Measurements from ENCODE around the gene COL27A1.

Gene COL27A1

DNA sequence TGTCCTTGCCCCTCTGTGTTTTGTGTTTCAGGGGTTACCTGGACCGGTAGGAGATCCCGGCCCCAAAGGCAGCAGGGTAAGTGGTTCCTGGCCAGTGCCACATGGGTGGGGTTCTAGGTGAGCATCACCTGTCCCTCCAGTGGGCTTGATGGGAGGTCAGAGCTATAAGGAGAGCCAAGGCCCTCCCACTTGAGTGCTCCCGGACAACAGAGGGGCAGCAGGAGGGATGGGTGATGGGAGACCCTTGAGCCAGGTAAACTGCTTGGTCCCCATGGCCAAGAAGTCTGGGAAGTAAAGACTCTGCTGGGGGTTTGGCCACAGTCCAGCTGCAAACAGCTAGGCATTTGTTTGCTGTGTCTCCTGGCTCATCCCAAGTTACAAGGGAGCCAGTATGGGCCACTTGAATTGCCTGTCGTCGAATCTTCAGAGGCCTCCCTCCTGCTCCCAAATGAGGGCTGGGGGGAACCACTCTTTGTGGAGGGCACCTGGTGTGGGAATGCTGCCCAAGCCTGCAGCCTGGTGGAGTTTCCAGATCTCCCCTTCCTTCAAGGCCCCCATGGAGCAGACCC, 51.0 kb downstream of the COL27A1 start:
- no peak for DNase-seq (ENCODE audit: low spot score)

DNA sequence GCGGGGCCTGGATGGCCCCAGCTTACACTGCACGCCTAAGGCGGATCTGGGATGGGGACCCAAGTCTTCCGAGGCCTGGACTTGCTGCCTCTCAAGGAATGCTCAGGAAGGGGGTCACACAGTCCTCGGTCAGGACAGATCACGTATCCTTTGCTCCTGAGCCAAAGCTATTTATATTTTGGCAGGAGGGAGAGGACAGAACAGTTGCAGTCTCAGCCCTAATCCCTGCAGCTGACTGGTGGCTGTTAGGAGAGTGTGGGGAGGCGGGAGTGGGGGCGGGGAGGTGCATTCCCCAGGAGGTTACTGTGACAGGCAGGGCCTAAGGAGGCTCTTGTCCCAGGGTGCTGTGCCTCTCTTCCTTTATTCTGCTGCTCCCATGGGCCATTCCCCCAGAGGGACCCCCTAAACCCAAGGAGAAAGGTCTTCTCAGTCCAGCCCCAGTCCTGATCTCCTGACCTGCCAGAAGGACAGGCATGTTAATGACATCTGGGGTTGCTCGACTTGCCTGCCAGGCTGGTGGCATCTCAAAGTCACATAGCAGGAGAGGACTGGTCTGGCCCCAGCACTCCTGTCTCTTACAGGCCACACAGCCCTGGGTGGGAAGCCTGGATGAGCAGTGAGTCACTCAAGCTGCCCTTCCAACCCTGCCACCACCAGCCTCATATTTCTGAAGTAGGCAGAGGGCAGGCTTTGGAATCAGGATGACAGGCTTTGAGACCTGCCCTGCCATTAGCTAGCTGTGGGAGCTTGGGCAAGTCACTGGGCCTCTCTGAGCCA, 51.9 kb downstream of the COL27A1 start:
- DNase-seq (ENCODE audit: low spot score) = no peak

DNA sequence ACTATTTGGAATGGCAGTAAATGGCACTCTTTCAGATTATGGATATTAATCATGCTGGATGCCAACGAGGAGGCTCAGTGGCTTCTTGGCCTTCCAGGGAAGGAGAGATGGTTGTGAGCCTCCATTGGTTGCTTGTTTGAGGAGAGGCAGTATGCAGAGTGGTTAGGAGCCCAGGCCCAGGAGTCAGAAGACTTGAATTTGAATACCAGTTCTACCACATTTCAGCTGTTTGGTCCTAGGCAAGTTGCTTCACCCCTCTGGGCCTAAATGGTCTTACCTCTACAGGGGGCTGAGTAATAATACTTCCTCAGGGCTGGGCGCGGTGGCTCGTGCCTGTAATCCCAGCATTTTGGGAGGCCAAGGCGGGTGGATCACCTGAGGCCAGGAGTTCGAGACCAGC, 52.5 kb downstream of the COL27A1 start:
- no peak for DNase-seq (ENCODE audit: low spot score)

DNA sequence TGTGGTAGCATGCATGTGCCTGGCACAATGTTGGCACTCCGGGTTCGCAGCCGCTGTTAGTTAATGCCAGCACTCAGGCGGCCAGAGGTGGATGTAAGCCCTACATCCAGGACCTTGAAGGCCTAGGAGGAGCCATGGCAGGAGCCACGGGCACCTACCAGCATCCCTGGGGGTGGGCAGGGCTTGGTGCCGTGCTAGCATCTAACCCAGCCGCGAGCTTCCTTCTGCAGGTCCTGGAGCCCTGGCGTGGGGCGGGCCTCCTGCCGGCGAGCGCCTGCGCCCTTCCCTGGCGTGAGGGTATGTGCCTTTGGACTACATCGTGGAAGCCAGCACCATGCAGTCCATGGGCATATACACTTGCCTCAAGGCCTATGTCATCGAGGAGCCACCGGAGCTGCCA, 53.8 kb downstream of the COL27A1 start:
- no peak for DNase-seq (ENCODE audit: low spot score)

DNA sequence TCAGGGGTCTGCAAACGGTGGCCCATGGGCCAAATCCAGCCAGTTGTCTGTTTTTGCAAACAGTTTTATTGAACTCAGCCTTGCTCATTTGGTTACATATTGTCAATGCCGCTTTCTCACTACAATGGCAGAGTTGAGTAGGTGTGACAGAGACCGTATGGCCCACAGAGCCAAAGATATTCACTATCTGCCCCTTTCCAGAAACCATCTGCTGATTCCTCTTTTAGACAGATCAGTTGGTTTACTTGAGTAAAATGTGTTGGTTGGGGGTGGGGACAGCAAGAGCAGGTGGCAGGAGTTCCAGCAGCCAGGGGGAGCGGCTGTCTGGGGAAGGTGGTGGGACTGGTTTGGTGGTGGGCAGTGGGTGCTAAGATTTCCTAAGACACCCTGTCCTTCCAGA, 54.8 kb downstream of the COL27A1 start:
- DNase-seq (ENCODE audit: low spot score) = no peak

DNA sequence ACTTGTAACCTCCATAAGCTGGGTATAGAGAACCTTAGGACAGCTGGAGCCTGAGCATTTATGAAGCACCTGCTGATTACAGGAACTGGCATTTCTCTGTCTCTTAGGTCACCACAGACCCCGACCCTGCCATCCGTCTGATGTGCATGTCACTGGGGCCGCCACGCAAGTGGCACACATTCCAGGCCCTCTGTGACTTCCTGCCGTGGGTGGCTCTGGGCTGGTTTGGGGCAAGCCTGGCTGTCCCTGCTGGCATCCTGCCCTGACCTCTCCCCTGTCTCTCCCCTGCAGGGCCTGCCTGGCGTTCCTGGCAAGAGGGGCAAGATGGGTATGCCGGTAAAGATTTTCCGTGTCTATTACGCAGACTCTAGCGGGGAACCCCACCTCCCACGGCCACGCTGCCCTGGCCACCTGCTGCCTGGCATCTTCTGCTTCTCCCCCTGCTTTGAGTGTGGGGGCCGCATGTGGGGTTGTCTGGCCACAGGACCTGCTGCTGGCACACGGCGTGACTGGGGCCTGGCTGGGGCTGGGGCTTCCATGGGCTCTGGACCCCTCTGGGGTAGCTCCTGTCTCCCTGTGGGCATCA, 55.4 kb downstream of the COL27A1 start:
- DNase-seq (ENCODE audit: low spot score) = no peak

DNA sequence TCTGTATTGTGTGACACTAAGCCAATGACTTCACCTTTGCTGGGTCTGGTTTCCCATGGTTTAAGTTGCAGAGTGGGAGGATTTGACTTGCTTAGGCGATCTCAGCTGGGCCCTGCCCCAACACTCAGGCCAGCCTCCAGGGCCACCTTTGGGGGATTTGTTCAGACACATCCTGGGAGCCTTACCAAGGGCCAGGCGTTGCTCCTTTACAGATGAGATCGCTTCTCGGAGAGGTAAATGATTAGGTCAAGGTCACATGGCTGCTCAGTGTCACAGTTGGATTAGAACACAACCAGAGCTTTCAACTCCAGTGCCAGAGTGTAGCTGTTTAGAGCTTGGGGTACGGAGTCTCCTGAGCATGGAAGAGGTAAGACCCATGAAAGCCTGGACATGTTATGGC, 57.5 kb downstream of the COL27A1 start:
- DNase-seq (ENCODE audit: low spot score) = no peak

DNA sequence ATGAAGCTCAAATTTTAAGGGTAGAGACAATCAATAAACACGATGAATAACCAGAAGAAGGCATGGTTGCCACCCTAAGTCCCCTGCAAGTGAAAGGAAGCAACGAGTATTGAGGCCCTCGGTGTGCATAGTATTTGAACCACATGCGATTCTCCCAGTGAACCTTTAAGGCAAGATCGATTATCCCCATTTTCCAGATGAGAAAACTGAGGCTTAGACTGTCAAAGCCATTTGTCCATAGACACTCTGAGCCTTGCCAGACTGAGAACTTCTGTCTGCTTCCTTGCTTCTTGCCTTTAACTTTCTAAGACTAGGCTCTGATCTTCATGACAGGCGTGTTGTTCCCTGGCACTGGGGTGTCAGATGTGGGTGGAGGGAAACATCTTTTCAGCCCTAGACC, 58.2 kb downstream of the COL27A1 start:
- DNase-seq (ENCODE audit: low spot score) = no peak

DNA sequence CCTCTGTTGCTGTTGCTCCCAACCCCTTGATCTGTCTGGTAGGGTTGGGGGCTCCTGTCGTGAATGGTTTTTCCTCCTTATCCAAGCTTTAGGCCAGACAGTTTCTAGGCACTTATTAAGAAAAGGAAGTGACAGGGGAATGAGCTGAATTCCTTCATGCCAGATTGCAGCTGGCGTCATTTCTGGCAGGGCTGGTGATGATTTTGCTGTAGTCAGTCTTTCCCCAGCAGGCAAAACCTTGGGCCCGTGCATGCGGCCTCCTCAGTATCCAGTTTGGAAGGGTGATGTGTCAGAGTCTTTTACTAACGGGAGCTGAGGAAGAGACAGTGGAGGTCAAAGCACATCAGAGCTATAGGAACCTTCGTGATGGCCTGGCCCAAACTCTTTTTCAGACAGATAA, 58.8 kb downstream of the COL27A1 start:
- no peak for DNase-seq (ENCODE audit: low spot score)

DNA sequence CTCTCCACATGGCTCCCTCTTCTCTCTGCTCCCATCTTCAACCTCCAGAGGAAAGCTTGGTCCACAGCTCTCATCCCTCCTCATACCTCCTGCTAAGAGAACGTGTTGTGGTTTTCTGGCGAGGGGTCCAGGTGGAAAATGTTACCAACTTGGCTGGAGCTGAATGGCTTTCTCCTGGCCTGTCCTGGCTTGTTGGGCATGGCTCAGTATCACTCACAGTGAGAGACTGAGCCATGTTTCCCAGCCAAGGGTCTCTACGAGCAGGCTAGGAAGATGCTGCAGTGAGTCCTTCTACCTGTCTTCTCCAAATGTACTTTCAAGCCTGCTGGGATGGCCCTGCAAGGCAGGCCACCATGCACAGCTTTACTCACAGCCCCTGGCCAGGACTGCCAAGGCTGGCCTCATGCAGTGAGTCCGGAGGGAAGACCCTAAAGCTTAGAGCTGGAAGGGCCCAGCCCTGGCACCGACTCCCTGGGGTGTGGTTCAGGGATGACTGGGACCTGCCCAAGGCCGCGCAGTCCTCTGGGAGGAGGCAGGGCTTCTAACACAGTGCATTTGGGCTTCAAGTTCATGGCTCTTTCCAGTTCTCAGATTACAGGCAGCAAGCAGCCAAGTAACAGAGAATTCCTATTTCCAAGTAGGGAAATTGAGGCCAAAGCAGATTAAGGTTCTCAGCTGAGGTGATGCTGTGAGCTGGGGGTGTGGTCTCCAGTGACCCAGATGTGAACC, 59.5 kb downstream of the COL27A1 start:
- DNase-seq (ENCODE audit: low spot score) = no peak

DNA sequence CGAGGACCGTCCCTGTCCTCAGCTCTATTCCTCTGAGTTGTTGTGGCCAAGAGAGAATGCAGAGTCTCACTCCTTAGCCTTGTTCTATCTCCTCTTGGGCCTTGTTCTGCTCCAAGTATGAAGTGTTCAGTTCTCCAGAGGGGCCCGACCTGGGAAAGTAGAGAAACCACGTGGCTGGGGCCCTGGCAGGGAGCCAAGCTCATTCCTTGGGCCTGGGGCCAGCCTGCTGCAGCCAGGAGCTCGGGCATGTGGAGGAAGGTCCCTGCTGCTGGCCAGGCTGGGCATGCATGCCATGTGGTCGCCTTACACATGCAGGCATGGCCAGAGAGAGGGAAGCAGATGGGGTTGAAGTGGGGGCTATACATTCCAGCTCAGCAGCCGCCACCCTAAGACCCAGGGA, 60.7 kb downstream of the COL27A1 start:
- DNase-seq (ENCODE audit: low spot score) = no peak

DNA sequence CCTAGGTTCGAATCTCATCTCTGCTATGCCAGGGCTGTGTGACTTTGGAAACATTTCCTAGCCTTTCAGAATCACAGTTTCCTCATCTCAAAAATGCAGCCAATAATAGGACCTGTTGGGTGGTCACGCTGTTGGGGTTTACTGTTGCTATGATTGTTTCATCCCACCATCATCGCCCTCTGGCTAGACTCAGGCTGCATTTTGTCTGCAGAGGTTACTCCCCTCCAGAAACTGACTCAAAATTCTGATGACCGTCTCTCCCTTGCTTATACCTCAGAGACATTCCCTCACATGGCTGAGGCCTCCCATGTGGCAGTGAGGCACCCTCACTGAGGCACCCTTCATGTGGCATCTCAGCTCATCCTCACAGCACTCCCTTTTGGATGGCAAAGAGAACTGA, 61.6 kb downstream of the COL27A1 start:
- DNase-seq (ENCODE audit: low spot score) = no peak

DNA sequence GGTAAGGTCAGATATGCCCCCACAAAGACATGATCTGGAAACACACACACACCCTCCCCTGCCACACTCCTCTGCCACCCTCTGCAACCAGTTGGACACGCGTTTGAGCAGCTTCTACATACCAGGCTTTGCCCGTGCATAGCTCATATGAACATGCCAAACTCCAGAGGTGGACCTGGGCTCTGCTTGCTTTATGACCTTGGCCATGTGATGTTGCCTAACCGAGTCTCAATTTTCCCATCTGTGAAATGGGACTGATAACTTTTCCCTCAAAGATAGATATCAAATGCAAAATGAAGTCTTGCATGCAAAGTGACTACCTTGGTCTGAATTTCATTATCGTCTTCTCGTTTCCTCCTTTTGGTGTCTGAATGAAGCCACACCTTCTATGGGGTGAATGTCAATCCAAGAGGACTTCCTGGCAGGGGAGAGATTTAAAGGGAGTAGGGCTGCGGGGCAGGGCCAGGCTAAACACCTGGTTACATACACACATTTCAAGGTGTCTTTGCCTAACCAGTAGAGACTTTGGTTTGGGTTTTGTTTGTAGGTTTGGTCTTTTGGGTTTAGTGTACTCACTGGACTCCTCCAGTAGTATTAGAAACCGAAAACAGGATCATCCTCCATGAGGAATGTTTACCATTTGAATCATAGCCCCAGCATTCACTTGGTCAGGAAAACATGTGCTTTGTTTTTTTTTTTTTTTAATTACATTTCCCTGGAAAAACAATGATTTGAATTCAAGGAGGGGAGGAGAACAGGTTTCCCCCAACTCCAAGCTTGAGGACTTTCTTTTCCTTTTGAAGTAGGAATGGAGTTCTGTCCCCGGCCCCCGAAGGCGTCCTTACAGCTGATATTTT, 63.2 kb downstream of the COL27A1 start:
- DNase-seq (ENCODE audit: low spot score) = no peak

DNA sequence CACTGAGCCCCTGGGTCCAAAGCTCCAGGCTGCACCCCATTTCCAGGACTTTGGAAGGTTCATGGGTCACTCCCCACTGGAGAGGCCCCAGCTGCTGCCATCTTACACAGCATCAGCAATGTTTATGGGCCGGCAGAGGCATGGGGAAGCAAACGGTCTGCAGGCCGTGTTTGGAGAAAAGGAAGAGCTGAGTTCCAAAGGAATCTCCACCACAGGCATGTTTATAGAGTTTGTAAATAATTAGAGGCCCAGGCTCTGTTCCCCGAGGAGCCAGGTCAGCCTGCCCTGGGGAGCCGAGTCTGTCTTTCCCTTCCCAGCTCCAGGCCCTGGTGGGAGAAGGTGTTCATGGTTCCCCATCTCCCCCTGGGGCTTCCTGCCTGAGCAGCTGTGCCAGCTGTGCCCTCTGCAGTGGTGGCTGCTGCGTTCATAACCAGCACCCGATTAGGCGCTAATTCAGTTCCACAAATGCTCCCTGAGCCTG, 64.8 kb downstream of the COL27A1 start:
- DNase-seq (ENCODE audit: low spot score) = no peak

DNA sequence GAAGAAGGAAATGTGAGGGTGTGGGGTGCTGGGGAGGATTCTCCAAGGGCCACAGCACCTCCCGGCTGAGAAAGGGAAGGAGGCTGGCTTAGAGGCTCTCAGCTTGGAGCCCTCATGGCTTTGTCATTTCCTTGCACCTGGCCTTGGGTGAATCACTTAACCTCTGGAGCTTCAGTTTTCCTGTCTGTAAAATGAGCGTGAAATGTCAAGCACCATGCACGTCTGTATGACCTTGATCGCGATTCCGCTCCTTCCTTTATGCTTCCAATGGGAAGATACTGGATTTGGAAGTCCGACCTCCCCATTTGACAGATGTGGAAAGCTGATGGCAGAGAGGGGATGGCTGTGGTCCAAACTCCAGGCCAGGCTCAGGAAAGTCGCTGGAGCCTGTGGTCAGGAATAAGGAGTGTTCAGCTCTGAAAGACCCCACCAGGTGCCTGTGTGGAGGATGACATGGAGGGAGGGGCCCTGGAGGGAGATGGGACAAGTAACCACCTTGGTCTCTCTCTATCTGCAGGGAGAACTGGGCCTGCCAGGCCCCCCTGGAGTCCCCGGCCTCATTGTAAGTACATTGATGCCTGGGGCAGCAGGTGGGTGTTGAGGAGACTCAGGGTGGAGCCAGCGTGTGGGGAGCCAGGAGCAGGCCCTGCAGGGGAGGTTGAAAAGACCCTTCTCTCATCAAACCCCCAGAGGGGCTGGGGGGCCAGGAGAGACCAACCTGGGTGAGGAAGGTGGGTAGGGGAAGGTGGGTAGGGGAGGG, 66.5 kb downstream of the COL27A1 start:
- no peak for DNase-seq (ENCODE audit: low spot score)

DNA sequence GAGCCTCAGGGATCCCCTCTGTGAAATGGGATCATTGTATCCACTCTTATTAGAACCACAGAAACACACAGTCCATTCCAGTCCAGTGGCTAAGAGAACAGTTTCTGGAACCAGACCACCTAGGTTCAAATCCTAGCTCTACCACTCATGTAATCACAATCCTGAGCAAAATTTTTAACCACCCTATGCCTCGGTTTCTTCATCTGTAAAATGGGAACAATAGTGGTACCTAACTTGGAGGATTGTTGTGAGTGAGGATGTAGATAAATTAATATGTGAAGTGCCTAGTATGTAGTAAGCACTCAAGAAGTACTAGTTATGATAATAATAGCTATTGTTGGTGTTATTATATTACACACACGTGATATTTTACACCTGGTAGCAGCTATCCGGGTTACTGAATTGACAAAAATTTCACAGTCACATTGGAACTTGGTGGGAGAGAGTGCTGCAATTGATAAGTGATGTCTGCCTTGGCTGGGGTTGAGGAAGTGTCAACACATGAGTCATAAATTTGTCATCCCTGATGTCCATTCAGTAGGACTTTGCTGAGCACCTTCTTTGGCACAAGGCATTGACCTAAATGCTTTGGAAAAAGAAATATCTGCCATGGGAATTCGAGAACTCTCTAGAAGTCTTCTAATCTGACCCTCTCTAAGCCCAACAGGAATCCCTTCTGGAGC, 68.4 kb downstream of the COL27A1 start:
- no peak for DNase-seq (ENCODE audit: low spot score)

DNA sequence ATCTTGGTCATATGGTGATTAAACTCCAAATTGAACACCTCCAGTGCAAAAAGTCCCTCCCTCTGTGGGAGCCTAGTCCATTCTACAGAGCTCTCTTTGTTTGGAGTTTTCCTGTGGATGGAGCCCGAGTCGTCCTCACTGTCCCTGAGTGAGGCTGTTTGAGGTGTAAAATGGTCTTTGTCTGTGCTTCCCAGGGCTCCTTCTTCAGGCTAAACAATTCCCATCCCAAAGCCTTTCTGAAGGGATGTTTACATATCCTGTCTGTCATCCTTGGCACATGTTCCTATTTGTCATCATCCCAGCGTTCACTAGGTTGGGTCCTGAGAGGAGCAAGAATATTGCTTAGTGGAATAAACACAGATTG, 68.9 kb downstream of the COL27A1 start:
- DNase-seq (ENCODE audit: low spot score) = no peak

DNA sequence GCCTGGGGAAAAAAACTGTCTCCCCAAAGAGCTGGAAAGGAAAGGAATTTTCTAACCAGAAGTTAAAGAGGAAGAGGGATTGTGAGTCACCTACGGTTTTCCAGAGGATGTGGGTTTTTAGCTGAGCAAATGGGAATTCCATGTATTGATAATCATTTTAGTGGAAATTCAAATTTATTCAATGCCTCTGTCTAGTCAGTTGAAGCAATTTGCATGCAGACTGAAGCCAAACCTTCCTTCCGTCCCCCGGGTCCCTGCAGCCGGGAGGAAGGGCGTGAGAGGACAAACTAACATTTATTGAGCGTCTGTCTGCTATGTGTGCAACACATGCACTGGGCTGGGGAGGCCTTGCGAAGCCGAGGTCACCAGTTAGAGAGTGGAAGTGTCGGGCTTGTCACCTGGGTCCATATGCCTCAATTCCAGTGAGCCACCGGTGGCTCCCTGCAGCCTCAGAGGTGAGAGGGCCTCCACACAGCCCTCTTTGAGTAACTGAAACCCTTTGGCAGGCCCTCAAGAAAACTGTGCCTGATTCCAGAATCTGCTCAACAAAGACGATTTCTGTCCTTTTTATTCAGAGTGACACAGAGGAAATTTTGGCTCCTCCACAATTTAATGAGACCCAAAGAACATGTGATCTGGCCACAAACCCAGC, 70.3 kb downstream of the COL27A1 start:
- DNase-seq (ENCODE audit: low spot score) = no peak

DNA sequence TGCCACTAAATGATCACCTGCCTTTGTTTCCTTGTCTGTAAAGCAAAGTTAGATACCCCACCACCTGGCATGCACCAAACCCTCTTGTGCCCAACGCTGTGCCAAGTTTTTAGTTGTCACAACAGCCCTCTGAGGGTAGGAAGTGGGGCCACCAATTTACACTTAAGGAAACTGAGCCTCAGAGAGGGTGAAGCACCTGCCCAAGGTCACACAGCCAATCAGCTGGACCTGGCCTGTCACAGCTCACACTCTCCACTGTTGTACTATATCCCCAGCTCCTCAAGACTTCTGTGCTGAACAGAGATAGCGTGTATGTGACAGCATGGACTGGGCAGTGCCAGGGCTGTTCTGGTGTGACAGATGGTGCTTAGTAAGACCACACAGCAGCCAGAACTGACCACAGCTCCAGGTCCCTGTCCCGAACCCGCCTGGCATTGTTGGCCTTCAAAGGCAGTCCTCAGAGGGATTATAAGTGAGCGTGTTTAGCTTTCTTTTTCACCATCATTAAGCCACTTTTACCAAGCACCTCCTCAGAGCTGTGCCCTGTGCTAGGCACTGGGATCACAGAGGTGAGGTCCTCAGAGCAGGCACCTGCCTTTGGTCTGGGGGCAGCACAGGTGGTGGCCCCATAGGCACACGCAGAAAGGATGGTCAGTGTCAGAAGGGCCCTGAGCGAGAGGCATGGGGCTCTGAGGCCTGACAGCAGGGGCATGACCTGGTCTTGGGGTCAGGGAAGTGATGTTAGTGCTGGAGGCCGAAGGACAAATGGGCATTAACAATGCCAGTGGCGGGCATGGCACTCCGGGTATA, 71.1 kb downstream of the COL27A1 start:
- DNase-seq (ENCODE audit: low spot score) = no peak

All from activated CD4-positive, alpha-beta T cell treated with anti-CD3 and anti-CD28 coated beads, Interleukin-2, Interleukin-4, amounts not matched to agents 100 ng/mL and 50 ng/mL, durations not matched to agents 16 hours and 8 hours (primary cell).